Endothelial cell of umbilical vein (primary cell): ENCODE measurements around the gene ZHX3.

Experiments
- CTCF ChIP-seq, 2 donors: IDR thresholded peaks; 1 replicate in 1 of 2; 2 replicates in 1 of 2; pipeline ENCODE4 v1.5.1; 2011; ENCODE audit warnings: low read length in 2 of 2, mild to moderate bottlenecking in 2 of 2, moderate library complexity in 2 of 2, control low read depth in 1 of 2, inconsistent platforms in 1 of 2, low read depth in 1 of 2; ENCODE audit not compliant: insufficient read depth in 1 of 2; ENCODE audit errors: extremely low read depth in 1 of 2
- EZH2 ChIP-seq: IDR thresholded peaks from 2 replicates; pipeline ENCODE4 v1.6.1; 2012; ENCODE audit warnings: borderline replicate concordance, low read depth, mild to moderate bottlenecking, moderate library complexity, low read length, inconsistent platforms; ENCODE audit not compliant: severe bottlenecking
- FOS ChIP-seq: IDR thresholded peaks from 2 replicates; pipeline ENCODE4 v1.6.1; 2011; ENCODE audit warnings: mild to moderate bottlenecking, low read length, moderate library complexity, borderline replicate concordance; ENCODE audit not compliant: insufficient read depth
- JUN ChIP-seq: IDR thresholded peaks from 2 replicates; pipeline ENCODE4 v1.6.1; 2011; ENCODE audit warnings: borderline replicate concordance, low read depth; ENCODE audit not compliant: insufficient read length, insufficient read depth
- MAX ChIP-seq: IDR thresholded peaks from 2 replicates; pipeline ENCODE4 v1.6.1; 2011; ENCODE audit not compliant: insufficient read depth, insufficient read length
- MYC ChIP-seq: IDR thresholded peaks from one replicate; pipeline ENCODE4 v1.6.1; 2011; ENCODE audit warnings: mild to moderate bottlenecking, low read depth, low read length
- POLR2A ChIP-seq: IDR thresholded peaks from 2 replicates; pipeline ENCODE4 v1.6.1; 2012; ENCODE audit warnings: low read depth, mild to moderate bottlenecking, control low read depth, low read length
- POLR2AphosphoS5 ChIP-seq: IDR thresholded peaks from 2 replicates; pipeline ENCODE4 v1.6.1; 2012; ENCODE audit warnings: low read depth, mild to moderate bottlenecking, control low read depth, low read length, moderate library complexity; ENCODE audit not compliant: insufficient read depth

- TF ChIP-seq CTCF (IDR thresholded peaks at IDR 0.05; ENCODE audit: extremely low read depth in 1 of 2, insufficient read depth in 1 of 2, low read depth in 1 of 2, low read length in 2 of 2) (no peak), POLR2A (no peak), JUN (no peak), MAX (no peak), POLR2AphosphoS5 (no peak), MYC (no peak), FOS (no peak), EZH2 (no peak)
Measured at GRCh38 chr20:41336711-41337492, 19.4 kb upstream of the ZHX3 start.
